DOHH2 (cell line): ENCODE results near the gene ITPKA.

ENCODE experiments used
- H3F3A ChIP-seq: fragments of 200-600 bp; sonication (generic), shearing (Covaris generic); 2 replicates; pipeline ENCODE4 v1.6.0; 2016; ENCODE audit warnings: antibody characterized with exemption, mild to moderate bottlenecking; ENCODE audit not compliant: control insufficient read depth, insufficient read depth
- H3K27ac ChIP-seq: fragments of 200-600 bp; sonication (generic); 2 replicates; pipeline ENCODE4 v1.5.1; 2014; ENCODE audit warnings: low read depth, mild to moderate bottlenecking, low read length, moderate library complexity
- H3K27me3 ChIP-seq: fragments of 200-600 bp; sonication (generic); 2 replicates; pipeline ENCODE4 v1.6.1; 2014; ENCODE audit warnings: mild to moderate bottlenecking, low read length, mixed read lengths; ENCODE audit not compliant: control insufficient read depth
- H3K36me3 ChIP-seq: fragments of 200-600 bp; sonication (generic); 2 replicates; pipeline ENCODE4 v1.6.1; 2014; ENCODE audit warnings: mild to moderate bottlenecking, low read length, moderate library complexity, mixed read lengths; ENCODE audit not compliant: control insufficient read depth
- H3K4me1 ChIP-seq: fragments of 200-600 bp; sonication (generic); 2 replicates; pipeline ENCODE4 v1.6.1; 2014; ENCODE audit warnings: mild to moderate bottlenecking, low read length, mixed read lengths; ENCODE audit not compliant: control insufficient read depth
- H3K4me2 ChIP-seq: fragments of 200-600 bp; sonication (generic); 2 replicates; pipeline ENCODE4 v1.6.0; 2014; ENCODE audit warnings: mild to moderate bottlenecking, low read length, moderate library complexity
- H3K4me3 ChIP-seq: fragments of 200-600 bp; sonication (generic); 2 replicates; pipeline ENCODE4 v1.5.1; 2014; ENCODE audit warnings: mild to moderate bottlenecking, low read length, mixed read lengths
- H3K79me2 ChIP-seq: fragments of 200-600 bp; sonication (generic); 2 replicates; pipeline ENCODE4 v1.6.1; 2014; ENCODE audit warnings: mild to moderate bottlenecking, low read length, mixed read lengths; ENCODE audit not compliant: control insufficient read depth
- H3K9me2 ChIP-seq: fragments of 200-600 bp; sonication (generic); replicated peaks from 2 replicates; pipeline ENCODE4 v1.6.1; 2014; ENCODE audit warnings: mild to moderate bottlenecking, low read length, mixed read lengths; ENCODE audit not compliant: control insufficient read depth
- H3K9me3 ChIP-seq: fragments of 200-600 bp; sonication (generic); 2 replicates; pipeline ENCODE4 v1.6.1; 2014; ENCODE audit warnings: antibody characterized with exemption, low read length, mixed read lengths; ENCODE audit not compliant: control insufficient read depth, insufficient read depth
- H4K20me1 ChIP-seq: fragments of 200-600 bp; sonication (generic); 2 replicates; pipeline ENCODE4 v1.6.0; 2014; ENCODE audit warnings: low read depth, mild to moderate bottlenecking, antibody characterized with exemption, low read length, moderate library complexity; ENCODE audit not compliant: control insufficient read depth, insufficient read depth
- EZH2phosphoT487 ChIP-seq: fragments of 200-600 bp; sonication (generic); IDR thresholded peaks from 2 replicates; pipeline ENCODE4 v1.6.1; 2017; ENCODE audit warnings: borderline replicate concordance, mild to moderate bottlenecking, antibody characterized with exemption, low read length, moderate library complexity, mixed read lengths
- TF ChIP-seq, protein P1 (sequence below): fragments of 200-600 bp; sonication (generic); IDR thresholded peaks from one replicate; pipeline ENCODE4 v1.5.1; 2014; ENCODE audit warnings: antibody characterized with exemption, mild to moderate bottlenecking, low read depth, low read length; ENCODE audit not compliant: poor library complexity, severe bottlenecking

The ITPKA gene

DNA sequence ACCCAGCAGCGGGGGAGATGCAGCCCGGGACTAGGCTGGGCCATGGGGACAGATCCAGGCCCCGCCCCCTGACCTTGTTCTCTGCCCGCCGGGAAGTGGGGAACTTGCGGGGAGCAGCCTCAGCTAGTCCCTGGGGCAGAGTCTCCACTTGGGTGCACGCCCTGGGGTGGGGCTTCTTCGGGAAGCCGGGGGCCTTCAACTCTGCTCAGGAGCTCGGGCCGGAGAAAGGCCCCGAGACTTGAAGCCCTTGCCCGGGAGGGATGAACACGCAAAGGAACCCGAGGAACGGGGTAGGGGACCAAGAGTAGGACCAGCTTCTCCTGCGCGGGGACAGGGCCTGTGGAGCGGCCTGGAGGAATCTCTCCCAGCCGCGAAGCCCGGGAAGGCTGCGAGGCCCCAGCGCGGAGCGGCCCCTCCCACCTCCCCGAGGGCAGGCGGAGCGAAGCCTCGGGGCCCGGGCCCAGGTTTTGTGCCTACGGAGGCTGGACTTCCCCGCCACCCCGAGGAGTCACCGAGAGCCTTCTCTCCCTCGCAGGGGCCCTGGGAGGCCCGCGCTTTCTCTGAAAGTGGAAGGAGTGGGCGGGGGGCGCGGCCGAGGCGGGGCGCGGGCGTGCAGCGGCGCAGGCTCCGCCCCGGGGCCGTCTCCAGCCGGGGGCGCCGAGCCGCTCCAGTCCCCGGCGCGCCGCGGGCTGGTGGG, at the start of gene ITPKA:
Gene ITPKA (plus strand): TSS at position 670 of the 697 bp plus-strand sequence. CDS start 54 bp downstream, outside the sequence.
- H3K9me3 ChIP-seq = no peaks in the 10 kb centered on the region
- no peaks in the 10 kb centered on the region for H3K36me3 ChIP-seq
- no peaks in the 10 kb centered on the region for H3K9me2 ChIP-seq
- no peaks in the 10 kb centered on the region for H3K79me2 ChIP-seq
- TF ChIP-seq, protein P1, sequence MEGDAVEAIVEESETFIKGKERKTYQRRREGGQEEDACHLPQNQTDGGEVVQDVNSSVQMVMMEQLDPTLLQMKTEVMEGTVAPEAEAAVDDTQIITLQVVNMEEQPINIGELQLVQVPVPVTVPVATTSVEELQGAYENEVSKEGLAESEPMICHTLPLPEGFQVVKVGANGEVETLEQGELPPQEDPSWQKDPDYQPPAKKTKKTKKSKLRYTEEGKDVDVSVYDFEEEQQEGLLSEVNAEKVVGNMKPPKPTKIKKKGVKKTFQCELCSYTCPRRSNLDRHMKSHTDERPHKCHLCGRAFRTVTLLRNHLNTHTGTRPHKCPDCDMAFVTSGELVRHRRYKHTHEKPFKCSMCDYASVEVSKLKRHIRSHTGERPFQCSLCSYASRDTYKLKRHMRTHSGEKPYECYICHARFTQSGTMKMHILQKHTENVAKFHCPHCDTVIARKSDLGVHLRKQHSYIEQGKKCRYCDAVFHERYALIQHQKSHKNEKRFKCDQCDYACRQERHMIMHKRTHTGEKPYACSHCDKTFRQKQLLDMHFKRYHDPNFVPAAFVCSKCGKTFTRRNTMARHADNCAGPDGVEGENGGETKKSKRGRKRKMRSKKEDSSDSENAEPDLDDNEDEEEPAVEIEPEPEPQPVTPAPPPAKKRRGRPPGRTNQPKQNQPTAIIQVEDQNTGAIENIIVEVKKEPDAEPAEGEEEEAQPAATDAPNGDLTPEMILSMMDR = no peak
- no peak for TF ChIP-seq EZH2phosphoT487
- peaks cover 62% of the 10 kb centered on the region for H3K27me3 ChIP-seq
- peaks cover 28% of the 10 kb centered on the region for H3K4me1 ChIP-seq
- no peak within 1 kb of the TSS for H3K27ac ChIP-seq
- H4K20me1 ChIP-seq = no peaks in the 10 kb centered on the region
- no peaks in the 10 kb centered on the region for H3F3A ChIP-seq
- H3K4me2 ChIP-seq = peak within 1 kb of the TSS; percentile 97
- H3K4me3 ChIP-seq = peak within 1 kb of the TSS; percentile 81

DNA sequence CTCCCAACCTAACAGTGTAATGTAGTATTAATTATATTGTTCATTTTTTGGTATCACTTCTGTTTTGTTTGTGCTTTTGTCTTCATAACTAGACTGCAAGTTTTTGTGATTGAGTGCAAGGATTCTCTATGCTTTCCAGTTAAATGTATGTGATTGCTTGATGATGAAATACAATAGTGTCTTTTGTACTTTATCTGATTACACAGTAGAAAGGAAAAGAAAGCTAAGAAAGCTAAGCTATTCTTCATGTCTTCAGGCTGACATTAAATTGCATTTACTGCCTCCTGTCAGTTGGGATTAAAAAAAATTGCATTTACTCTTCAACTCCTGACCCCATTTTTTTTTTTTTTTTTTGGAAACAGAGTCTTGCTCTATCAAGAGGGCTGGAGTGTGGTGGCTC, 48.3 kb upstream of the ITPKA start:
- H3K79me2 ChIP-seq = no peaks in the 10 kb centered on the region
- no peak overlapping the region for H3K4me2 ChIP-seq
- H3K9me2 ChIP-seq = no peaks in the 10 kb centered on the region
- no peaks in the 10 kb centered on the region for H3F3A ChIP-seq
- H3K27ac ChIP-seq = no peak overlapping the region
- H3K9me3 ChIP-seq = no peaks in the 10 kb centered on the region
- no peak for TF ChIP-seq EZH2phosphoT487
- TF ChIP-seq, protein P1 = no peak
- H4K20me1 ChIP-seq = no peaks in the 10 kb centered on the region
- H3K4me3 ChIP-seq = no peak overlapping the region
- H3K27me3 ChIP-seq = no peaks in the 10 kb centered on the region
- H3K36me3 ChIP-seq = peaks cover 14% of the 10 kb centered on the region
- no peaks in the 10 kb centered on the region for H3K4me1 ChIP-seq

DNA sequence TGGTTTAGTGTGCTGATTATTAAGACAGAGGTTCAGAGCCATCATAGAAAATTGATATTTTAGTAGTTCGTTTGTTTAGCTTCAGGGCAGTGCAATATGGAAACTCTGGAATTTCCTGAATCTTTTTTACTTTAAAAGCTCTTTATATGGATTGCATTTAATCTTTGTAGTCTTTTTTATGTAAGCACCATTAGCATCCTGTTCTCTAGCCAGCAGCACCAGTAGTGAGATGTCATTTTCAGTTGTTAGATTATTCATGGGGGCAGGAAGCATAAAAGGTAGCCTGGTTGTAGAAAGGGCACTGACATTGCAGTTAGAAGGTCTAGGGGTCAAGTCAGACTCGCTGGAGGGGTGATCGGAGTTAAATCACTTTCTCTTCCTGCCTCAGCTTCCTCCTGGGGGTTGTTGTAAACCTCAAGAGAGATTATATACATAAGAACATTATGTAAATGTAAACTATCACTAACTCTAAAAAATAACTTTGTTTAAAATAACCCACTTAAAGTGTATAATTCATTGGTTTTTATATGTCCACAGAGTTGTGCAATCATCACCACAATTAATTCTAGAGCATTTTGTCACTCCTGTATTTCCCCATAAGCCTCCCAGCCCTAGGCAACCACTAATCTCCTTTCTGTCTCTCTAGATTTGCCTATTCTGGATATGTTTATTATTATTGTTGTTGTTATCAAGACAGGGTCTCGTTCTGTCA, 31.4 kb upstream of the ITPKA start:
- TF ChIP-seq, protein P1 = no peak
- no peak for TF ChIP-seq EZH2phosphoT487
- no peak overlapping the region for H3K4me2 ChIP-seq
- H3K36me3 ChIP-seq = peaks cover 50% of the 10 kb centered on the region
- H3K27me3 ChIP-seq = no peaks in the 10 kb centered on the region
- peaks cover 5% of the 10 kb centered on the region; the same call in 1 of the 2 replicates for H4K20me1 ChIP-seq
- no peaks in the 10 kb centered on the region for H3K9me2 ChIP-seq
- no peak overlapping the region for H3K4me3 ChIP-seq
- H3K9me3 ChIP-seq = no peaks in the 10 kb centered on the region
- no peaks in the 10 kb centered on the region for H3K4me1 ChIP-seq
- peaks cover 11% of the 10 kb centered on the region; the same call in 1 of the 2 replicates for H3F3A ChIP-seq
- H3K79me2 ChIP-seq = no peaks in the 10 kb centered on the region; the same call in 1 of the 2 replicates
- H3K27ac ChIP-seq = no peak overlapping the region
